Tibial nerve (tissue), 4 donors: ENCODE measurements around the gene MR1.

ENCODE experiments used
- CTCF ChIP-seq, 5 experiments: fragments of 200-600 bp in 3 of 5; fragments of 450-650 bp in 2 of 5; sonication (generic) in 3 of 5; IDR thresholded peaks; one replicate each; pipeline ENCODE4 v1.5.1; 2016 to 2019; ENCODE audit warnings: antibody characterized with exemption in 5 of 5, mild to moderate bottlenecking in 3 of 5, moderate library complexity in 2 of 5
- EP300 ChIP-seq, 2 donors: sonication (generic); formaldehyde crosslinking; IDR thresholded peaks; one replicate each; pipeline ENCODE4 v1.6.1; 2017; ENCODE audit warnings: antibody characterized with exemption in 2 of 2, mild to moderate bottlenecking in 1 of 2

- TF ChIP-seq EP300 (IDR thresholded peaks at IDR 0.05) (no peak), CTCF (IDR thresholded peaks at IDR 0.05) (no peak)
These were observed 74.6 kb downstream of the MR1 start for GRCh38 chr1:181108304-181108867.
